ENCODE measurements around the gene CEP128.

GRCh38 chr14:80448267-80448666 is 493.3 kb downstream of the CEP128 start:
- no peak for TF ChIP-seq CTCF (IDR thresholded peaks at IDR 0.05)
- no peak for TF ChIP-seq POLR2A (IDR thresholded peaks at IDR 0.05)

All from thyroid gland (tissue), 4 donors.